Thyroid gland (tissue), 4 donors: ENCODE data around the gene FGF8.

ENCODE experiments used
- CTCF ChIP-seq, 6 experiments: fragments of 200-600 bp in 3 of 6; fragments of 450-650 bp in 3 of 6; sonication (generic) in 3 of 6; IDR thresholded peaks; one replicate each; pipeline ENCODE4 v1.5.1; 2016 to 2019; ENCODE audit warnings: antibody characterized with exemption in 6 of 6, mild to moderate bottlenecking in 2 of 6, inconsistent platforms in 1 of 6, moderate library complexity in 1 of 6
- POLR2A ChIP-seq, 2 donors: fragments of 450-650 bp; IDR thresholded peaks; one replicate each; pipeline ENCODE4 v1.6.1; 2017; ENCODE audit warnings: antibody characterized with exemption in 2 of 2, mild to moderate bottlenecking in 2 of 2, moderate library complexity in 1 of 2

GRCh38 chr10:101789686-101790085 lies 13.8 kb upstream of the FGF8 start:
- TF ChIP-seq CTCF (IDR thresholded peaks at IDR 0.05), result no peak
- no peak for TF ChIP-seq POLR2A (IDR thresholded peaks at IDR 0.05)
